Measurements from ENCODE around the gene GCM1. TPM values are rescaled to one million over a fixed set of nuclear protein-coding genes. Genes with fewer than 3 reads are reported as not detected.

The GCM1 gene
- total and polyA plus RNA-seq, 12 donors: 0.03 to 0.35 (median 0.07) TPM; not detected in 9

DNA sequence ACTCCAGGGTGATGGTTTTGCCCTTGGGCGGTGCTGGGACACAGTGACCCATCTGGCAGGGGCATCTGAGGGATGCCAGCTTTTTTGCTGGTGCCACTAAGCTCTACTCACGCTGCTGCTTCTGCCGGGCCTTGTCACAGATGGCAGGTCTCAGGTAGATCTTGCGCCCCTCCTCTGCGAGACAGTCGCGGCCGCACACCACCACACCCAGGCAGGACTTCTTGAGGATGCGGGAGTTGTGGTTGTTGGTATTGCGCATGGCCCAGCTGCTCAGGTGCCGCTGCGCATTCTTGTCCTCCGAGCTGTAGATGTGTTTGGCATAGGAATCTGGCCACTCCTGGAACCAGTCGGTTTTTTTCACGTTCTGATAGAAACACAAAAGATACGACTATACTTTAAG lies 14.7 kb downstream of the GCM1 start:
- WGBS, 4 donors: 86 to 94% (median 92%) methylated on average over 9 to 16 of the region's 16 CpGs
- Histone ChIP-seq H3K4me1 (replicated peaks in 1 of 2) (no peaks in the 10 kb centered on the region), H3K36me3 (replicated peaks in 1 of 2) (no peaks in the 10 kb centered on the region), H3K27ac (no peak overlapping the region), H3K4me3 (no peak overlapping the region), H3K9me3 (replicated peaks in 1 of 3) (no peaks in the 10 kb centered on the region), H3K27me3 (no peaks in the 10 kb centered on the region)
- TF ChIP-seq, protein P1, sequence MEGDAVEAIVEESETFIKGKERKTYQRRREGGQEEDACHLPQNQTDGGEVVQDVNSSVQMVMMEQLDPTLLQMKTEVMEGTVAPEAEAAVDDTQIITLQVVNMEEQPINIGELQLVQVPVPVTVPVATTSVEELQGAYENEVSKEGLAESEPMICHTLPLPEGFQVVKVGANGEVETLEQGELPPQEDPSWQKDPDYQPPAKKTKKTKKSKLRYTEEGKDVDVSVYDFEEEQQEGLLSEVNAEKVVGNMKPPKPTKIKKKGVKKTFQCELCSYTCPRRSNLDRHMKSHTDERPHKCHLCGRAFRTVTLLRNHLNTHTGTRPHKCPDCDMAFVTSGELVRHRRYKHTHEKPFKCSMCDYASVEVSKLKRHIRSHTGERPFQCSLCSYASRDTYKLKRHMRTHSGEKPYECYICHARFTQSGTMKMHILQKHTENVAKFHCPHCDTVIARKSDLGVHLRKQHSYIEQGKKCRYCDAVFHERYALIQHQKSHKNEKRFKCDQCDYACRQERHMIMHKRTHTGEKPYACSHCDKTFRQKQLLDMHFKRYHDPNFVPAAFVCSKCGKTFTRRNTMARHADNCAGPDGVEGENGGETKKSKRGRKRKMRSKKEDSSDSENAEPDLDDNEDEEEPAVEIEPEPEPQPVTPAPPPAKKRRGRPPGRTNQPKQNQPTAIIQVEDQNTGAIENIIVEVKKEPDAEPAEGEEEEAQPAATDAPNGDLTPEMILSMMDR (IDR thresholded peaks at IDR 0.05): no peak
- TF ChIP-seq POLR2A (IDR thresholded peaks at IDR 0.05): no peak
- DNase-seq: no peak
- intact Hi-C loops (cut with DNase I): no loop called here

- 81 to 85% (median 83%) methylated on average over 6 of the region's 6 CpGs for WGBS, 4 donors
- TF ChIP-seq, protein P1 (IDR thresholded peaks at IDR 0.05): no peak
- no peak for TF ChIP-seq POLR2A (IDR thresholded peaks at IDR 0.05)
Measured at GRCh38 chr6:53130569-53131290, 17.9 kb downstream of the GCM1 start.

GRCh38 chr6:53128842-53129241 lies 19.8 kb downstream of the GCM1 start:
- Histone ChIP-seq H3K4me3 (no peak overlapping the region), H3K27me3 (no peaks in the 10 kb centered on the region), H3K27ac (no peak overlapping the region), H3K9me3 (replicated peaks in 1 of 3) (no peaks in the 10 kb centered on the region), H3K36me3 (replicated peaks in 1 of 2) (no peaks in the 10 kb centered on the region), H3K4me1 (replicated peaks in 1 of 2) (no peaks in the 10 kb centered on the region)
- WGBS, 4 donors: 81 to 93% (median 88%) methylated on average over 5 of the region's 5 CpGs
- intact Hi-C loops (cut with DNase I): no loop called here
- no peak for DNase-seq
- TF ChIP-seq, protein P1 (IDR thresholded peaks at IDR 0.05): no peak

More at GRCh38 chr6:53130569-53131290, 17.9 kb downstream of the GCM1 start:
- no peak for DNase-seq
- Histone ChIP-seq H3K27ac (no peak overlapping the region), H3K4me3 (no peak overlapping the region), H3K27me3 (no peaks in the 10 kb centered on the region), H3K4me1 (replicated peaks in 1 of 2) (no peaks in the 10 kb centered on the region), H3K36me3 (replicated peaks in 1 of 2) (no peaks in the 10 kb centered on the region), H3K9me3 (replicated peaks in 1 of 3) (no peaks in the 10 kb centered on the region)
- intact Hi-C loops (cut with DNase I): no loop called here

GRCh38 chr6:53125276-53125675 lies 23.4 kb downstream of the GCM1 start:
- intact Hi-C loops (cut with DNase I): no loop called here
- no peaks in the 10 kb centered on the region for H3K9me3 ChIP-seq (replicated peaks in 1 of 3)
- WGBS, 4 donors: 80 to 94% (median 89%) methylated on average over 4 of the region's 4 CpGs
- no peak for DNase-seq
- H3K27me3 ChIP-seq: no peaks in the 10 kb centered on the region
- no peak overlapping the region for H3K4me3 ChIP-seq
- H3K27ac ChIP-seq: no peak overlapping the region
- TF ChIP-seq, protein P1 (IDR thresholded peaks at IDR 0.05): no peak
- TF ChIP-seq POLR2A (IDR thresholded peaks at IDR 0.05): no peak
- H3K4me1 ChIP-seq (replicated peaks in 1 of 2): no peaks in the 10 kb centered on the region
- no peaks in the 10 kb centered on the region for H3K36me3 ChIP-seq (replicated peaks in 1 of 2)

Measured in adrenal gland (tissue), 12 donors.